A549 (cell line): ENCODE data around the gene PRTFDC1. TPM values are rescaled to one million over a fixed set of nuclear protein-coding genes. Genes with fewer than 3 reads are reported as not detected.

Experiments used
- ATAC-seq, 2 experiments: fragments of 200-7000 bp in 1 of 2; fragments of >200 bp in 1 of 2; cut with Nextera tagmentation in 1 of 2; cut with Tn5 transposase in 1 of 2; 3 replicates each; pipeline versions ENCODE4 v1.8.0 to v1.9.1; 2018 to 2020; ENCODE audit warnings: mild to moderate bottlenecking in 1 of 2, moderate library complexity in 1 of 2
- CTCF ChIA-PET: fragments of 300-600 bp; sonication (Branson Sonifier 250); formaldehyde crosslinking; extraction: SDS; loops from one replicate; lab custom pipeline; 2021; ENCODE audit warnings: antibody characterized with exemption, inconsistent platforms; lab: Yijun Ruan, JAX
- POLR2A ChIA-PET: fragments of 350-600 bp; formaldehyde crosslinking; extraction: SDS; loops from one replicate; lab custom pipeline; 2021; ENCODE audit warnings: antibody characterized with exemption, inconsistent platforms; lab: Yijun Ruan, JAX
- DNase-seq, 2 experiments: peaks; one replicate each; pipeline versions ENCODE4 v3.0.0 to v3.0.0-alpha.2; 2011 to 2016; ENCODE audit warnings: low read depth in 1 of 2, low spot score in 1 of 2
- FAIRE-seq: peaks from 2 replicates; lab custom pipeline; 2011; peaks lifted over from hg19 to GRCh38; lab: Jason Lieb, UNC
- H3K27ac ChIP-seq, 2 experiments: fragments of >200 bp; sonication (Bioruptor Twin); formaldehyde crosslinking; 3 replicates each; pipeline ENCODE4 v1.5.1; 2016 to 2017
- H3K4me1 ChIP-seq: fragments of >200 bp; sonication (Bioruptor Twin); formaldehyde crosslinking; 3 replicates; pipeline ENCODE4 v1.6.1; 2016
- H3K4me2 ChIP-seq: fragments of >200 bp; sonication (Bioruptor Twin); formaldehyde crosslinking; 3 replicates; pipeline ENCODE4 v1.6.1; 2016
- H3K4me3 ChIP-seq: fragments of >200 bp; sonication (Bioruptor Twin); formaldehyde crosslinking; 3 replicates; pipeline ENCODE4 v1.5.1; 2016
- H3K9me3 ChIP-seq: fragments of >200 bp; sonication (Bioruptor Twin); formaldehyde crosslinking; 3 replicates; pipeline ENCODE4 v1.6.1; 2016
- CHD4 ChIP-seq: fragments of 200-600 bp; sonication (generic); IDR thresholded peaks from 2 replicates; pipeline ENCODE4 v1.6.1; 2016; ENCODE audit warnings: antibody characterized with exemption, mild to moderate bottlenecking, borderline replicate concordance
- EHF ChIP-seq: fragments of 250-450 bp; sonication (Bioruptor Pico); IDR thresholded peaks from 2 replicates; pipeline ENCODE4 v1.5.0; 2020; ENCODE audit warnings: mild to moderate bottlenecking
- FOSL2 ChIP-seq, 2 experiments: fragments of 450-650 bp in 1 of 2; fragments of >200 bp in 1 of 2; sonication (Bioruptor Twin) in 1 of 2; formaldehyde crosslinking; IDR thresholded peaks; 2 replicates each; pipeline versions ENCODE4 v1.5.0 to v1.6.1; 2016 to 2020; ENCODE audit warnings: mild to moderate bottlenecking in 1 of 2, moderate library complexity in 1 of 2
- FOXS1 ChIP-seq: fragments of 250-450 bp; sonication (Bioruptor Pico); IDR thresholded peaks from 2 replicates; pipeline ENCODE4 v1.5.0; 2020; ENCODE audit warnings: mild to moderate bottlenecking, moderate library complexity
- JUN ChIP-seq, 2 experiments: fragments of >200 bp; sonication (Bioruptor Twin); formaldehyde crosslinking; IDR thresholded peaks; 2 replicates in 1 of 2; 3 replicates in 1 of 2; pipeline ENCODE4 v1.6.1; 2016 to 2017
- POLR2A ChIP-seq: IDR thresholded peaks from 2 replicates; pipeline ENCODE4 v1.6.1; 2012; ENCODE audit warnings: mild to moderate bottlenecking, low read length
- POLR2AphosphoS2 ChIP-seq: conservative IDR thresholded peaks from 2 replicates; pipeline ENCODE4 v1.6.1; 2012; ENCODE audit warnings: low read length, improper control_type of control experiment, inconsistent platforms
- RARB ChIP-seq: fragments of 250-450 bp; sonication (Bioruptor Pico); IDR thresholded peaks from 2 replicates; pipeline ENCODE4 v1.8.0; 2021; ENCODE audit warnings: mild to moderate bottlenecking, moderate library complexity
- SMC3 ChIP-seq: fragments of >200 bp; sonication (Bioruptor Twin); formaldehyde crosslinking; IDR thresholded peaks from 3 replicates; pipeline ENCODE4 v1.6.1; 2018; ENCODE audit warnings: inconsistent platforms
- ZNF302 ChIP-seq: fragments of 250-450 bp; sonication (Bioruptor Pico); IDR thresholded peaks from 2 replicates; pipeline ENCODE4 v1.9.0; 2021; ENCODE audit warnings: inconsistent platforms, mild to moderate bottlenecking, moderate library complexity
- ZSCAN20 ChIP-seq: fragments of 250-450 bp; sonication (Bioruptor Pico); IDR thresholded peaks from 2 replicates; pipeline ENCODE4 v1.8.0; 2022; ENCODE audit warnings: mild to moderate bottlenecking, moderate library complexity
- WGBS: methylation state at CpG from one replicate; pipeline ENCODE4 v1.1.6; 2017; ENCODE audit errors: missing lambda C conversion rate; 5-methylcytosine and 5-hydroxymethylcytosine counted together
- polyA plus RNA-seq, 4 experiments: library from polyadenylated mRNA; depleted of rRNA in 3 of 4; stranded (reverse); fragments of >200 nt; fragmentation: RNase III in 1 of 4; extraction: RNeasy Plus Mini Kit Qiagen cat#74134 plus additional on column Dnase treatment in 1 of 4; gene quantifications; 2 replicates in 3 of 4; 3 replicates in 1 of 4; pipeline ENCODE4 v1.2.3, GENCODE V29; 2011 to 2017
- TF ChIP-seq, protein P1 (sequence below): fragments of 200-600 bp; sonication (generic); IDR thresholded peaks from 2 replicates; pipeline ENCODE4 v1.6.1; 2016; ENCODE audit warnings: antibody characterized with exemption, mild to moderate bottlenecking, moderate library complexity
- TF ChIP-seq, protein P2 (sequence below): IDR thresholded peaks from 2 replicates; pipeline ENCODE4 v1.6.1; 2012
- TF ChIP-seq, protein P3 (sequence below): fragments of >200 bp; sonication (Bioruptor Twin); formaldehyde crosslinking; IDR thresholded peaks from 3 replicates; pipeline ENCODE4 v1.6.1; 2016
- TF ChIP-seq, protein P4 (sequence below): fragments of >200 bp; sonication (Bioruptor Twin); formaldehyde crosslinking; IDR thresholded peaks from 2 replicates; pipeline ENCODE4 v1.6.1; 2016
- TF ChIP-seq, protein P5 (sequence below): IDR thresholded peaks from 2 replicates; pipeline ENCODE4 v1.6.1; 2012

PRTFDC1 gene
- polyA plus RNA-seq, 2 of the 4 experiments (the other 2 are of a cell fraction) = 35.6 to 39.2 TPM

DNA sequence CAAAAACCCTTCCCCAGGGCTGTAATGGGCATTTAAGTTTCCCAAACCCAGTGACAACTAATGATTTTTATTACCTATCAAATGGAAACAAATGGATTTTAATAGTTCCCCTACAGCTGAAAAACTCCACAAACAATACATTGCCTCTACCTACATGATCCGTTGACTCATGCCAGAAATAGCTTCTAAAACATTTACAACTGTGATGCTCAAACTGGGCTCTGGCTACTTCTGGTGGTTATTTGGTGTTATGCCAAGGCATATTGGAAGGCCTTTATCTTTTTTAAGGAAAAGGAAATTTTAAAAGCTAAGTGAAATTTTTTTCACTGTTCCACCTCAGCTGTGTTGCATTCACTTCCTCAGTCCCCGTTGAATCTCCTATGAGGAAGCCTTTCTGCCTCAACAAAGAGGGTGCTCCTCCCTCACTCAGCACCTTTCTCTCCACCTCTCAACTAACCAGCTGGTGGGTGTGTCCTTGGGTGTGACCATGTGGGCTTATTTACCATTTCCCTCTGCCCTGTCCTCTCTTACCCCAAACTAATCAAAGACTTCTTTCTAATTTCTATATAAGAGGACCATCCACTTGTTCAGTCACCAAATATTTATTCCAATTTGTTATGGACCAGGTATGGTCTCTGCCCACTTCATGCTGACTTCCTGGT is 82.9 kb downstream of the PRTFDC1 start (continued):
- TF ChIP-seq RARB (CRISPR knock-in tag) (no peak), ZSCAN20 (CRISPR knock-in tag) (no peak), POLR2A (no peak), SMC3 (no peak), EHF (CRISPR knock-in tag) (no peak), ZNF302 (no peak)
- TF ChIP-seq, protein P1, sequence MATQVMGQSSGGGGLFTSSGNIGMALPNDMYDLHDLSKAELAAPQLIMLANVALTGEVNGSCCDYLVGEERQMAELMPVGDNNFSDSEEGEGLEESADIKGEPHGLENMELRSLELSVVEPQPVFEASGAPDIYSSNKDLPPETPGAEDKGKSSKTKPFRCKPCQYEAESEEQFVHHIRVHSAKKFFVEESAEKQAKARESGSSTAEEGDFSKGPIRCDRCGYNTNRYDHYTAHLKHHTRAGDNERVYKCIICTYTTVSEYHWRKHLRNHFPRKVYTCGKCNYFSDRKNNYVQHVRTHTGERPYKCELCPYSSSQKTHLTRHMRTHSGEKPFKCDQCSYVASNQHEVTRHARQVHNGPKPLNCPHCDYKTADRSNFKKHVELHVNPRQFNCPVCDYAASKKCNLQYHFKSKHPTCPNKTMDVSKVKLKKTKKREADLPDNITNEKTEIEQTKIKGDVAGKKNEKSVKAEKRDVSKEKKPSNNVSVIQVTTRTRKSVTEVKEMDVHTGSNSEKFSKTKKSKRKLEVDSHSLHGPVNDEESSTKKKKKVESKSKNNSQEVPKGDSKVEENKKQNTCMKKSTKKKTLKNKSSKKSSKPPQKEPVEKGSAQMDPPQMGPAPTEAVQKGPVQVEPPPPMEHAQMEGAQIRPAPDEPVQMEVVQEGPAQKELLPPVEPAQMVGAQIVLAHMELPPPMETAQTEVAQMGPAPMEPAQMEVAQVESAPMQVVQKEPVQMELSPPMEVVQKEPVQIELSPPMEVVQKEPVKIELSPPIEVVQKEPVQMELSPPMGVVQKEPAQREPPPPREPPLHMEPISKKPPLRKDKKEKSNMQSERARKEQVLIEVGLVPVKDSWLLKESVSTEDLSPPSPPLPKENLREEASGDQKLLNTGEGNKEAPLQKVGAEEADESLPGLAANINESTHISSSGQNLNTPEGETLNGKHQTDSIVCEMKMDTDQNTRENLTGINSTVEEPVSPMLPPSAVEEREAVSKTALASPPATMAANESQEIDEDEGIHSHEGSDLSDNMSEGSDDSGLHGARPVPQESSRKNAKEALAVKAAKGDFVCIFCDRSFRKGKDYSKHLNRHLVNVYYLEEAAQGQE = no peak
- TF ChIP-seq, all 56 proteins: peak for 0

DNA sequence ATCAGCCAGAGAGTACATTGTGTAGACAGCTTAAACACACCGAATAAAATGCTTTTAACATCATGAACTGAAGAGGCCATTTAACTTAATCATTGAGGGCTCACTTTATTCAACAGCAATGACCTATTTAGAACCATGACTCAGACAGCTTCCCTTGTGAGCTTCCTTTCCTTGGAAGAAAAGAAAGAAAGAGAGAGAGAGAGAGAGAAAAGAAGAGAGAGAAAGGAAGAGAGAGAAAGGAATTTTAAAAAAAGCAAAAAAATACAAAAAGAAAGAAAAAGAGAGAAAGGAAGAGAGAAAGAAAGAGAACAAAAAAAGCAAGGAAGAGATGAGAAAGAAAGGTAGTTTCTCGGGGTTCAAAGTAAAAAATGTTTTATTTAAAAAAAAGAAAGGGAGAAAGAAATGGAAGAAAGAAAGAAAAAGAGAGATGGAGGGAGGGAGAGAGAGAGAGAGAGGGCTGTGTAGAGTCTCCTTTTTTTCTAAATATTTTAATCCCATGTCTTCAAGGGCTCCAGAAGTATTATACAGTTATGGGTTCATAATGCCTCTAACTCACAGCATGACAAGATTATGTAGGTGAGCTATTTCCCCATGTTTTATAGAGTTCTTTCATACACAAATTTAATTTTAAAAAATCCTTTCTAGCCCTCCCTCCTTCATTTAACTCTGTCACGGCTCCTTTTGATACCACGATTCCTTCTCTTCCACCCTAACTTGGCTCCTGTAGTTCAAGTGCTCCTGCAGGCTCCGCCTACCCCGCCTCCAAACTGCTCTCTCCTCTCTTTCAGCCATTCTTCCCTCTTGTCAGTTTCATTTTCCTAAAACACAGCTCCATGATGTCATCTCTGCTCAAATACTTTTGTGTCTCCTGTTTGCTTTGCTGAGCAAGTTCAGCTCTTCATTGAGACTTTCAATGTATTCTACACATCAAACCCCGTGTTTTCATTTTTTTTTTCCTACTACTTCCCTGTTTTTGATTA is 85.5 kb downstream of the PRTFDC1 start:
- ATAC-seq (peak; percentile 85 to 91; a peak in 5 of 6 replicates), DNase-seq (peak; percentile 37 to 58), FAIRE-seq (no peak)
- Histone ChIP-seq H3K4me1 (peaks cover 36% of the 10 kb centered on the region), H3K27ac (peak overlapping the region; percentile 28 to 56), H3K4me3 (peak overlapping the region; percentile 7; the same call in 1 of the 3 replicates), H3K9me3 (no peaks in the 10 kb centered on the region), H3K4me2 (peak overlapping the region; percentile 66)
- CTCF ChIA-PET = interaction anchor here (0.6 to 1.6 kb wide), 5 partner anchors 9 to 115 kb away, joined by 3 to 5 read pairs (median 3); no protein-coding TSS in a partner anchor
- no peak for TF ChIP-seq SMC3
- TF ChIP-seq, protein P2, sequence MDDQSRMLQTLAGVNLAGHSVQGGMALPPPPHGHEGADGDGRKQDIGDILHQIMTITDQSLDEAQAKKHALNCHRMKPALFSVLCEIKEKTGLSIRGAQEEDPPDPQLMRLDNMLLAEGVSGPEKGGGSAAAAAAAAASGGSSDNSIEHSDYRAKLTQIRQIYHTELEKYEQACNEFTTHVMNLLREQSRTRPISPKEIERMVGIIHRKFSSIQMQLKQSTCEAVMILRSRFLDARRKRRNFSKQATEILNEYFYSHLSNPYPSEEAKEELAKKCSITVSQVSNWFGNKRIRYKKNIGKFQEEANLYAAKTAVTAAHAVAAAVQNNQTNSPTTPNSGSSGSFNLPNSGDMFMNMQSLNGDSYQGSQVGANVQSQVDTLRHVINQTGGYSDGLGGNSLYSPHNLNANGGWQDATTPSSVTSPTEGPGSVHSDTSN = no peak
- no peak for TF ChIP-seq CHD4
- 0 out of 2 replicates have a peak, but pooled peaks have one; percentile 10 for TF ChIP-seq FOSL2 (IDR thresholded peaks at IDR 0.05)
- 0 out of 2 replicates have a peak, but pooled peaks have one; percentile 24 for TF ChIP-seq FOSL2 (CRISPR knock-in tag; IDR thresholded peaks at IDR 0.05)
- 31% methylated on average over 7 of the region's 7 CpGs for WGBS
- POLR2A ChIA-PET = interaction anchor here (1.1 kb wide), 1 partner anchor 86 kb away, joined by 5 read pairs; the partner anchor contains the start of gene PRTFDC1

DNA sequence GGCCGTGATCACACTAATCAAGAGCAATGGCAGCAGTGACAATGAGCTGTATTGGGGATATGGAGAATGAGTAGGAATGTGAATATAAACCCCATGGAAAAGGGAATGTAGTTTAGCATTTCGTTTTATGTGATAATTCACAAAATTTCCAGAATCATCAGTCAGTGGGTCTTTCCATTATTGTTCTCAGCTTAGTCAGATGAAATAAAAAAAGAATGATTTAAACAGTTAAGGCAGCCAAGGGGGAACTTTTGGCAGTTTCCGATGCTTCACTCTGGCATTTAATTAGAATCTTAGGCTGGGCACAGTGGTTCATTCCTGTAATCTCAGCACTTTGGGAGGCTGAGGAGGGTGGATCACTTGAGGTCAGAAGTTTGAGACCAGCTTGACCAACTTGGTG is 86.6 kb downstream of the PRTFDC1 start:
- WGBS = 86% methylated on average over 3 of the region's 3 CpGs

More for the DNA sequence above, 86.6 kb downstream of the PRTFDC1 start:
- POLR2A ChIA-PET = no interaction called here
- FAIRE-seq = no peak
- DNase-seq = no peak
- H3K27ac ChIP-seq = peak overlapping the region in 1 of 2 experiments; percentile 20; a peak in 3 of 6 replicates
- no peak for ATAC-seq
- H3K4me2 ChIP-seq = peak overlapping the region; percentile 66
- TF ChIP-seq, protein P3, sequence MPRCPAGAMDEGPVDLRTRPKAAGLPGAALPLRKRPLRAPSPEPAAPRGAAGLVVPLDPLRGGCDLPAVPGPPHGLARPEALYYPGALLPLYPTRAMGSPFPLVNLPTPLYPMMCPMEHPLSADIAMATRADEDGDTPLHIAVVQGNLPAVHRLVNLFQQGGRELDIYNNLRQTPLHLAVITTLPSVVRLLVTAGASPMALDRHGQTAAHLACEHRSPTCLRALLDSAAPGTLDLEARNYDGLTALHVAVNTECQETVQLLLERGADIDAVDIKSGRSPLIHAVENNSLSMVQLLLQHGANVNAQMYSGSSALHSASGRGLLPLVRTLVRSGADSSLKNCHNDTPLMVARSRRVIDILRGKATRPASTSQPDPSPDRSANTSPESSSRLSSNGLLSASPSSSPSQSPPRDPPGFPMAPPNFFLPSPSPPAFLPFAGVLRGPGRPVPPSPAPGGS = no peak
- TF ChIP-seq, protein P4, sequence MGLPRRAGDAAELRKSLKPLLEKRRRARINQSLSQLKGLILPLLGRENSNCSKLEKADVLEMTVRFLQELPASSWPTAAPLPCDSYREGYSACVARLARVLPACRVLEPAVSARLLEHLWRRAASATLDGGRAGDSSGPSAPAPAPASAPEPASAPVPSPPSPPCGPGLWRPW = no peak
- TF ChIP-seq FOXS1 = no peak
- no peak for TF ChIP-seq JUN (IDR thresholded peaks at IDR 0.05)
- TF ChIP-seq POLR2AphosphoS2 = no peak
- TF ChIP-seq, protein P5, sequence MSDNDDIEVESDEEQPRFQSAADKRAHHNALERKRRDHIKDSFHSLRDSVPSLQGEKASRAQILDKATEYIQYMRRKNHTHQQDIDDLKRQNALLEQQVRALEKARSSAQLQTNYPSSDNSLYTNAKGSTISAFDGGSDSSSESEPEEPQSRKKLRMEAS = no peak
- TF ChIP-seq, all 56 proteins: peak for 0
- CTCF ChIA-PET = interaction anchor here (1.4 to 1.9 kb wide), 2 partner anchors 9 to 79 kb away, joined by 4 to 6 read pairs; no protein-coding TSS in a partner anchor
- Histone ChIP-seq H3K9me3 (no peaks in the 10 kb centered on the region), H3K4me1 (peaks cover 36% of the 10 kb centered on the region), H3K4me3 (no peak overlapping the region)
